HG03025 (cell line): ENCODE results near the gene PLCL1.
A peak's percentile ranks its signal among the peaks of the same experiment; 100 is the strongest.

ENCODE experiments used
- ATAC-seq: cut with Tn5 transposase; IDR thresholded peaks from one replicate; pipeline ENCODE4 v1.9.1; 2021; ENCODE audit warnings: mild to moderate bottlenecking, moderate library complexity; ENCODE audit not compliant: unreplicated experiment, low FRiP score

PLCL1 gene

DNA sequence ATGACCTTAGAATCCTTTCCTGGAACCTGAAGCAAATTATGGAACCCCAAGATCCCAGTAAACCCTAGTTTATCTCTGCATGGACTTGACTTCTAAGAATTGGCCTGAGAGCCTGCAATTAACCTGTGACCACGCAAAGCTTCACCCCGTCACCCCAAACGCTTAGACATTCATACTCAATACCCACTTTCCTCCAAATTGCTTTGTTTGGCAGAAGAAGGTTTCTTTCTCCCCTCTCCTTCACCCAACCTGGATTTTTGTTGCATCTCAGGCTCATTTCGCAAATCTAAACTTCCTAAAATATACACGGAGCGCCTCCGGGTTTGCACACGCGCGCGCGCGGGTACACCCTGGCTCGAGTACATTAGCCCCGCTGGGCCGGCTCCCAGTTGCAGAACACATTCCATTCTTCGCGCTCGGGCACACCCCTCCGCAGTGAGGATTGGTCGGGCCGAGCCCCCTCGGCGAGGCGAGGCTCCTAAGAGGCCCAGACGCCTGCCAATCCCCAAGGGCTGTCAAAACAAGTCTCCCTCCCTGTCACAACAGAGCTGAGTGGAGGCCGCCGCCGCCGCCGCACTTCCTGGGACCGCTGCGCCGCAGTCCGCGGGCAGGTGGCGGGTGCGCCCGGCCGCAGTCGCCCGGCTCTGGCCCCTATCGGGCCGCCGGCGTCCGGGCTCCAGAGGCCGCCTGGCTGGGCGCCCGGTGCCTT, at the start of gene PLCL1:
TSS of gene PLCL1 (plus strand) at position 545 of the 709 bp plus-strand sequence.
- peak; percentile 100 for ATAC-seq

DNA sequence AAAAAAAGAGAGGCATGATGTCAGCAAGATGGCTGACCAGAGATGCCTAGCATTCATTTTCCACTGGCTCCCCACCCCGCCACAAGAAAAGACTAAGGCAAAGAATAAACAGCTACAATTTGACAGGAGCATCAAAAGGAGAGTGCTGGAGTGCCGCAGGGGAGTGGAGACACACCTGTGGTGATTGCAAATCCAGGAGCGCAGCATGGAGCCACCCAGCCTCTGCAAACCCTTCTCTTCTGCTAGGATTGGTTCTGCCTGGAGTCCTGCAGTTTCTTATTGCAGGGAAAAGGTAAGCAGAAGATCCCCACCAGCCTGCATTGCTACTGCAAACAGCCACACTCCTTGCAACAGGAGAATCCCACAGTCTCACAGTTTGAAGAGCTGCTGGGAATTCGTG, 45.4 kb upstream of the PLCL1 start:
- ATAC-seq, result no peak

DNA sequence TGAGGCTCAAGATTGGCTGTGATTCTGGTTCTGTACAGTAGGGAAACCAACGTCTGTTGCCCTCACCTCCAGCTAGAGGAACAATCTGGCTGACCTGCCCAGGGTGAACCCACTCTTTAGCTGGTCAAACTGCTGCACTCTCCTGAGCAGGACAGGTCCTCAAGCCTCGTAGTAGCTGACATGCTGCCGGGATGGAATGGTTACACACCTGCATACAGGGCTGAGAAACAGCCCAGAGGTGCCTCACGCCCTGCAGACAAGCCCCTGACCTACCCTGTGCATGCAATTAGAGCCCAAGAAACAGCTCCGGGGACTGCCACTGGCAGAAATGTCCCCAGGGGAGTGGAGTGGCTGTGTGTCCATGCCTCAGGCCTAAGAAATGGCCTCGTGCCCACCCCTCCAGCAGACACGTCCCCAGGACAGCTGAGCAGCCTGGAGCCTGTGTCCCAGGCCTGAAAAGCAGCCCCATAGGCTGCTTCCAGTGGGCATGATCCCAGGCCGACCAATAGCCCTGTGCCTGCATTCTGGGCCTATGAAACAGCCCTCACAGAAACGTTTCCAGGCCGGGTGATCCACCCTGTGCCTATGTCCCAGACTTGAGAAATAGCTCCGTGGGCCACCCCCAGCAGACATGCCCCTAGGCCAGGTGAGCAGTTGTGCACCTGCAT, 44.6 kb upstream of the PLCL1 start:
- ATAC-seq, result no peak

DNA sequence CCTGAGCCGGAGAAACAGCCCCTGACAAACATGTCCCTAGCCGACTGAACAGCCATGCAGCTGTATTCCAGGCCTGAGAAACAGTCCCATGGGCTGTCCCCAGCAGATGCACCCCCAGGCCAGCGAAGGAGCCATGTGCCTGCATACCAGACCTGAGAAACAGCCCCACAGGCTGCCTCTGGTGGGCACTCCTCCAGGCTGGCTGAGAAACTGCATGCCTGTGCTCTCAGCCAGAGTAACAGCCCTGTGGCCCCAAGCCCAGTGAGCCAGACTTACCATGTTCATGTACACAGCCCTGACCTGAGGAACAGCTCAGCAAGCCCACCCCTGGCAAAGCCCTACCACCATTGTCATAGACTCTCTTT, 44.1 kb upstream of the PLCL1 start:
- no peak for ATAC-seq

DNA sequence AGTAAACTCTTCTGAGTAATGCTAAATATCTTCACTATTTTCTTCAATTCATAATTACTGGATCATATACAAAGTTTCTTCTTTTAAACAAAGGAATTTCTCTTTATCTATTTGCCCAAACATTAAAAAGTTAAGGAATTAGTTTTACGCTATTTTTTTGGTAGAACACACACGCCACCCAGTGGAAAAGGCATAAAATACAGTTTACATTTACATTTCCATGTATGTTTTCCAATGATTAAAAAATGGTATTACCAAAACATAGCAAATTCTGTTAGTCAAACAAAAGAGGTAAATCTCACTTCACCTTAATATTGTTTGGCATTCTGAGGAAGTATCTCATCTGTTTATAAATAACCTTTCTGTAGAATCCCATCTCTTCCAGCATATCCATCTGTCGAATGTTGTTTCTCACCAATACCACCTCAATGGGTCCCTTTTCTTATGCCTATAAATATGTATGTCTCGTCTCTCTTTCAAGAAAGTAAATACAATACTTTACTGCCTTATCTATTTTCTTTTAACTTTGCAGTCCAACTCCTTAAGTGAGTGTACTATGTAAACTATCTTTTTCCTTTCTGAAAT, 26.5 kb upstream of the PLCL1 start:
- no peak for ATAC-seq

DNA sequence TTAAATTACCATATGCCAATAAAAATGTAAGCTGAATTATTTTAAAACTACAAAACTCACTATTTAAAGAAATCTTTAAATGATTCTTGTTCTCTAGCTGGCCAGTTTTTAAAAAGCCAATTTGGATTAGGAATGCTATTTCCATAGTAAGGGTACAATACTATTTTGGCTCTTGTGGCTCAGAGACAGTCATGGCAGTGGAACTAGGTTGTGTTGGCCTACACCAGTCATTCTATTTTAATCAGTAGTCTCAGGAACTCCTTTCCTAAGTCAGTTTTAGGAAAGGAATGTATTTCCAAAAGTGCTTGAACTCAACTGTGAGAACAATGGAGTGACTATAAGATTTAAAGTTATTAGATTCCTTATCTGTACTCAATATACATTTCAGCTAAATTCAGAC, 25.1 kb upstream of the PLCL1 start:
- ATAC-seq, result no peak

DNA sequence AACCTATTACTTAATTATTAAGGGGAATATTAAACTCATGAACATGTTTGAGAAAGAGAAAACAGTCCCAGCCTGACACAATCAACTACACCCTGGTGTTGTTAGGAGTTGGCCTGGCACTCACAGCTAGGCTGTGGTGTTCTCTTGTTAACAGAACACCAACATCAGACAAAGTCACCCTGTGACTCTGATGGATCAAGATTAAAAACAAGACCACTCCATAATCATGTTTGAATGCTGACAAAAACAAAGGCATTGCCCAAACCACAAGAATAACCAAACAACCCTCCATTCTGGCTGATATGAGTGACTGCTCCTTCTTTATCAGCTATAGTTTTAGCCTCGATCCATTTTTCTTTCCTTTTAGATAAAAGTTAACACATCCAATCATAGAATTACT, 22.3 kb upstream of the PLCL1 start:
- no peak for ATAC-seq

DNA sequence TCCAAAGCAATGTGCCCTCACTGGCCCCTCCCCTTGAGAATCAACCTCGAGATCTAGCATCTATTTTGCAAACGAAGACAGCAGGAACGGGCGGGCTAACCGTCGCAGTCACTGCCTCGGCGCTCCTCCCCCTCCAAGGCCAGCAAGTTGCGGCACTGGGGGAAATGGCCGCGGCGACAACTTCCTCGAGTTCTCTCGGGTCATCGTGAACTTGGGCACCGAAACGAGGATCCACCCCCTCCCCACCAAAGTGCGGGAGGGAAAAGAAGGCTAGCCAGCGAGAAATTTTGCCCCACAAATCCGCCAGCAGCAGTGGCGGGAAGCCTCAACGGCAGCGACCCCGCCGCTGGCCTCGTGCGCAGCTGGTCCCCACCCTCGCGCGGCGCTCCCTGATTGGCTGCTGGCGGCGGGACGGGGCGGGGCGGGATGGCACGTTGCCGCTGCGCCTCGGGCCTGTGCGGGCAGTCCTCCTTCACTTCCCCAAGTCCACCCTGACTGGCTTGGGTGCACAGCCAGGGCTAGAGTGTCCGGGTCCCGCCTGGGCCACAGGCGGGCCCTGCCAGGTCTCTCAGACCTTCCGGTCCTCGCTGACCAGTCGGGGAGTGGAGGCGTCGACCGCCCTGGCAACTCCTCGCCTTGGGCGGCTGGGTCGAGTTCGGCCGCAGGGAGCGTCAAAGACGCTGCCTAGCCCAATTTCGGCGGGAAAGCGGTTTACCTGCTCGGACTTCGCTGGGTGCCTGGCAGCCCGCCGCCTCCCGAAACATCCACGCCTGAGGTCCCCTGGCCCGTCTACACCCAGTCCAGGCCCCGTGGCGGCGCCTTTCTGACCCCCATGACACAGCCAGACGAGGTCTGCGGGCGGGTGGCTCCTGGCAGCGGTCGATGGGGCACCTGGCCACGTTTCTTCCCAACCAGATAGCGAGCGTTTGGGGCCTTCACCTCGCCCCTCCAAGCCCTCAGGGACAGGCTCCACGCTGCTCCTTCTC, 19.1 kb upstream of the PLCL1 start, which contains the start of gene BOLL:
TSS of gene BOLL (minus strand) at position 364 of the 986 bp plus-strand sequence. CDS start 3,469 bp downstream, outside the sequence.
- no peak for ATAC-seq

DNA sequence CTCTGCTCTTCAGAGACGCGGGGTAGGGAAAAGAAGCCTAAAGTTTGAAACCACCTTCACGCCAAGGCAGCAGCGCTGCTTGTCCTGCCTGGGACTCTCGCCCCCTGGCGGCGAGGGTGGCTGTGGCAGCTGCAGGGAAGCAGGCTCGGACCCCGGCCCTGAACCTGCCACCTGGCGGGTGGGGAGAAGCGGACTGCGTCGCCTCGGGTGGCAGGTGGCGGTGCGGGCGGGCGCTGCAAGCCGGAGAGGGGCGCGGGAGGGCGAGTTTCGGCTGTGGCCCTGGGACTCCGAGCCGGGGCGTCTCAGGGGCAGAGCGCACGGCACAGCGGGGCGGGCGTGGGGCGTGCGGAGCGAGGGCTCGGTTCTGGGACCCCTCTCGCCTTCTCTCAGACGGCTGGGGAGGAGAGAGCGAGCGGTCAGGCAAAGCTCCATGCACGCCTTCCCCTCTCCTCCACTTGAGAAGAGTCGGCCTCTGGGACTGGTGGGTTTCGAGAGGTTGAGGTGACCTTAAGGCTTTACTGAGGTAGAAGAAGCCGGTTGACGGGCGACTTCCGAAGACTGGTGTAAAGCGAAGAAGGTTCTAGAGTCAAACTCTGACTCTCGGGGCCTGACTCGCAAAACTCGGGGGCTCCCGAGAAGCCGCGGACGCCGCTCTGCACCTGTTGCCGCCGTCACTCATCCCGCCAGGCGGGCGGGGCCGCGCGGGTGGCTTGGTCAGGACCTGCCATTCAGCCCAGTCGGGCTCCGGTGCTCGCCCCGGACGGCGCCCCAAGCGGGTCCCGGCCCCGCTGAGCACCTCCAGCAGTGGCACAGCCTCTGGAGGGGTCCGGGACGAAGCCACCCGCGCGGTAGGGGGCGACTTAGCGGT, 18.1 kb upstream of the PLCL1 start:
- no peak for ATAC-seq

DNA sequence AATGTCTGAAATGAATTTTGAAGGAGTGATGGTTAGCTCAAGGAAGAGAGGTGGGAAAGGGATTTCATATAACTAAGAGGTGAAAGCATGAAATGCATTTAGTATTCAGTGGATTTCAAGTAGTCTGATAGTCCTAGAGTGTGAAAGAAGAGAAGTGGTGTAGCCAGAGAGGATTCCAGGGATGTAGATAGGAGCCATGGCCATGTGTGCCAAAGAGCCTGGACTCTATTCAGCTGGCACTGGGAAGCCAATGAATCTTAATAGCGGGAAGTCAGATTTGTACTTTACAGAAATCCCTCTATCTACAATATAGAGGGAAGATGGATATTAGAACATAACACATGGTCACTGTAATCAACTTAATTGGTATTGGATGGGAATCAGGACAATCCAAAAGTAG, 10.9 kb upstream of the PLCL1 start:
- no peak for ATAC-seq

DNA sequence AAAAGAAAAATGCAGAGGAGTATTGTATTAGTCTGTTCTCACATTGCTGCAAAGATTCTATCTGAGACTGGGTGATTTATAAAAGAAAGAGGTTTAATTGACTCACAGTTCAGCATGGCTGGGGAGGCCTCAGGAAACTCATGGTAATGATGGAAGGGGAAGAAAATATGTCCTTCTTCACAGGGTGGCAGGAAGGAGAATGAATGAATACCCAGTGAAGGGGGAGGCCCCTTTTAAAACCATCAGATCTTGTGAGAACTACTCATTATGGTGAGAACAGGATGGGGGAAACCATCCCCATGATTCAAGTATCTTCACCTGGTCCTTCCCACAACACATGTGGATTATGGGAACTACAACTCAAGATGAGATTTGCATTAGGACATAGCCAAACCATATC, 9.1 kb upstream of the PLCL1 start:
- ATAC-seq, result no peak

DNA sequence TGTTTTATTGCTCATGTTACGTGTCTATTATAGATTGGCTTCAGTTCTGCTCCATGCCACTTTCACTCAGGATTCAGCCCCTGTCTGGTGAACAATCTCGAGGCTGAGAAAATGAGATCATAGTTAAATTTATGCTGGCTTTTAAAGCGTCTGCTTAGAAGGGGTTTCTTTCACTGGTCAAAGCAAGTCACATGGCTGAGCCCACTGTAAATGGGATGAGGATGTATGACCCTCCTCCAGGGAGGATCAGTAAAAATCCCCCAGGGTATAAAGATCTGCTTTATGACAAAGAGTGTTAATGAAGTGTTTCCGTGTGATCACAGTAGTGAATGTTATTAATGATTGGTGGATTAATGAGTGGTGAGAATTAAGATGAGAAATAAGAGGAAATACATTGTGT, 6.2 kb upstream of the PLCL1 start:
- no peak for ATAC-seq

DNA sequence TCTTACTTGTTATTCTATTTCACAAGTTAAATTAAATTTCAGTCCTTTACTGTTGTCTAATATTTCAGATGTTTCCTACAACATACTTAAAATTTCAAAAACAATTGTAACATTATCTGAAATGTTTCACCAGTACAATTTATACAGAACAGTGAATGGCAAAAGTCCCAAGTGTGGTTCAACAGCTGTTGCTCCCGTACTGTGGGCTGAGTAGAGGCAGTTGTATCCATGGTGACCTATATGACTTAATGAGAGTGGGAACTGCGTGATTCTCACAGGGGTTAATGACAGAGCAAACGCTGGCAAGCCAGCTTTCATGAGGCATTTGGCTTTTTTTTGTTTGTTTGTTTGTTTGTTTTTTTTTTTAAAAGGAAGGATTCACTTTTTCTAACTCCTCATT, 5.3 kb upstream of the PLCL1 start:
- no peak for ATAC-seq

DNA sequence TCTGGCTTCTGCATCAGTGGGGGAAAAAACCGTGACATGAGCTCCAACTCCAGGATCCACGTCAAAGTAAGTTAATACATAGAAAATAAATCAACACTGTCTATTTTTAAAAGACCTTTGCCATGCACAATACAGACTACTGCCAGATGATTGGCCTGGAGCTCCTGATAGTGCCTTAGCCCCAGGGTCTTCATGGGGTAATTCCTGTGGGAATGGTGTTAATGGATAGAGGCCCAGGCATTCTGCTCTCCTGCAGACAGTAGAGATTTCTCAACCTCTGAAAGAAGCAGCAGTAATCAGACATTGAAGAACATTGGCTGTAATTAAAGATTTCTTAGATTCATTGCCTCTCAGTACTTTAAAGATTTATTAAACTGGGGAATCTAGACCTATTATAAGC, 4.3 kb upstream of the PLCL1 start:
- ATAC-seq, result no peak

DNA sequence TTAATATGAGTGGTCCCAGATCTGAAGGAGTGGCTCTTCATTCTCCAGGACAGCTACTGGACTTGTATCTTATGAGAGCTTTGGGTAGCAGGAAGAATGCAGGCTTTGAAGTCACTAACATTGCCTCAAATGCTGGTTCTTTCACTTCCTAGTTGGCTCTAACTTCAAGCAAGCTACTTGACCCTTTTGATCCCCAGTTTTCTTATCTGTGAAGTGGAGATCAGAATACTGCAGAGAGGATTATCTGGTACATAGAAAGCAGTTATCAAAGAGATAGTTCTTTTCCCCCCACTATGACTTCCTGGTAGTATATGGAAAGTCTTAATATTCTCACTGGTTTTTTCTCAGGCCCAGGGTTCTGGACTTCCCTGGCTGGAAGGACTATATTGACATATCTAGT, 3.4 kb upstream of the PLCL1 start:
- no peak for ATAC-seq

DNA sequence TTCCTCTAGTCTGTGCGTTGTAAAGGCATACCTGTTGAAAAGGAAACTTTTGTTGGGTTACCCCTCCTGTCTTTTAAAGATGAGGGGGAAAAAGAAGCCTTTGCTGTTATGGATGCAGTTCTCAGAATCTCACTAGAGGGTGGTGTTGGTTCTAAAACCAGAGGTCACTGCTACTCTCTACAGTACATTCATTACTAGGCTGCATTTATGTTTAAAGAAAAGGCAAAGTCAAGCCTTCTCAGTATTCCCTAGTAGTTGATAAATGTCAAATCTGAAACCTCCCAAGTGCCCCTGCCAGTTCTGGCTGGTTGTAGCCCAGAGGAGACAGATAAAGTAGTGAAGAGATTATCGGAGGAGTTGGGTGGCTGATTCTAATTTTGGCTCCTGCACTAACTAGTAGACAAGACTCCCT, 1.4 kb upstream of the PLCL1 start:
- ATAC-seq, result no peak

DNA sequence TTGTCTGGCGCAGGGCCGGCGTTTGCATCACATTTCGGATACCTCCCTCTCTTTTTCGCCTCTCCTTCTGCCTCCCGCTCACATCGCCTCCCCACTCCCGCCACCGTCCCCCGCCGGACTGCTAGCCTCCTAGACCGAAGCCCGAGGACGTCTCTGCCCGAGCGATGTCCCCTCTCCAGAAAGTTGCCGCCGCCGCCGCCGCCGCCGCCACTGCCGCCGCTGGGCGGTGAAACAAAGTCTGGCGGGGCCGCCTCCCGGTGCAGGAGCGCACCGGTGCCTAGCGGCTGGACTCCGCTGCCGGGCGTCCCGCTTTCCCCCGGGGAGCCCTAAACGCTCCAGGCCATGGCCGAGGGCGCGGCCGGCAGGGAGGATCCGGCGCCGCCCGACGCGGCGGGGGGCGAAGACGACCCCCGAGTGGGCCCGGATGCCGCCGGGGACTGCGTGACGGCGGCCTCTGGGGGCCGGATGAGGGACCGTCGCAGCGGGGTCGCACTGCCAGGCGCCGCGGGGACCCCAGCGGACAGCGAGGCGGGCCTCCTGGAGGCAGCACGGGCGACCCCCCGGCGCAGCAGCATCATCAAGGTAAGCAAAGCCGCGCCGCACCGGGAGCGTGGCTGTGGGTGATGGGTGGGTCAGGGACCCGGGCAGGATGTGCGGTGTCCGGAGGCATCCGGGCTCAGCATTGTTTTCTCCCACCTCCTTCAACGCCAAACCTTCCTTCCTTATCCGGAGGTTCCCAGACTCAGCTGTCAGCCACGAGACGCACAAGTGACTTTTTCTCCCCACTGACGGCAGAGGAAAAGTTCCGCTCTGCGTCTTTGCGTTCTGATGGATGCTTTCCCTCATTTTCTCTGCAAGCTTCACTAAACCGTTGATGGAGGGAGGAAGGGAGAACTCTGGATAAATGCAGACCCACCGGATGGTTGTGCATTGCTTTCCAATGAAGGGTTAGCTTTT, 643 bp downstream of the PLCL1 start:
- peak; percentile 25 for ATAC-seq

DNA sequence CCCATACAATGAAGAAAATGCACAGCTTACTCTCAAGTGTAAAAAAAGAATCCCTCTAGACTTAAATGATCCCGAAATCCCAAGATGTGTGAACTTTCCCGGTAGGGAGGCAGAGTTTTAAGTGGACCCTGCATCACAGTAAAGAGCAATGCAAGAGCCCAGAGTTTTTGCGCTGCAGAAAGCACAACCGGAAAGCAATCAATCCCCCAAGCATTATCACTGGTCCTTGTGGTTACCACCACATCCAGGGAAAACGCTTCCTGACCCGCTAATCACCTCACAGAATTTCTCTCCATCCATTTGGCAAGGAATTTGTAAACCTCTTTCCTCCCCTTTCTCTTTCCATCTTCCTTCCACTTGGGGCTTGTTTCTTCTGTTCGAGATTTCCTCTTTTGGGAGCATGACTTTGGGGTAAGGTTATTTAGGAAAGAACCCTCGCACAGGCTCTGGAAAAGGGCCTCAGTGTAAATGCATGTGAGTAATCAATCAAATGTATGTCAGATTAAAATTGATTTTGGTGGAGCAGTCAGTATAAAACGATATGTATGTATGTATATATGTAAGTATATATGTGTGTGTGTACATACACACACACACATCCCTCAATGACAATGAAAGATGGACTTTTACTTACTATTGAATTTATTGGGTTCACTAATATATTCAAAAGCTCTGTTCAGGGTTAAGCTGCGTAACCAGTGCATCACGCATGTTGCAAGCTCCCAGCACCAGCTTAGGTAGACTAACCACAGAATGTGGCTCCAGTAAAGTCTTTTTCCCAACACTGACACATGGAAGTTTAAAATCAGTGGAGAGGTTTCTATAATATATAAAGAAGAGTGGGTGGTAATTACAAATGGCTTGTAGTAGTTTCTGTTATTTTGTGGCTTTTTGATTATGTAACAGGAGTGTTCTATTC, 1.6 kb downstream of the PLCL1 start:
- ATAC-seq, result no peak
